Tibial artery (tissue), 4 donors: ENCODE measurements around the gene TEKT5.

ENCODE experiments used
- DNase-seq, 2 donors: peaks; one replicate each; pipeline ENCODE4 v3.0.0-alpha.2; 2019
- H3K27ac ChIP-seq, 2 donors: fragments of 200-600 bp; sonication (generic) in 1 of 2; 1 replicate in 1 of 2; 2 replicates in 1 of 2; pipeline ENCODE4 v1.5.1; 2018 to 2019; ENCODE audit warnings: mild to moderate bottlenecking in 1 of 2
- H3K27me3 ChIP-seq, 2 donors: fragments of 200-600 bp; sonication (generic) in 1 of 2; one replicate each; pipeline versions ENCODE4 v1.5.1 to v1.6.0; 2016 to 2019
- H3K36me3 ChIP-seq, 3 donors: fragments of 200-600 bp; sonication (generic) in 2 of 3; one replicate each; pipeline ENCODE4 v1.5.1; 2016 to 2019; ENCODE audit warnings: mild to moderate bottlenecking in 2 of 3
- H3K4me1 ChIP-seq, 4 donors: fragments of 200-600 bp; sonication (generic) in 2 of 4; 1 replicate in 3 of 4; 2 replicates in 1 of 4; pipeline ENCODE4 v1.5.1; 2016 to 2019
- H3K4me3 ChIP-seq, 2 donors: fragments of 200-600 bp; sonication (generic) in 1 of 2; 1 replicate in 1 of 2; 2 replicates in 1 of 2; pipeline ENCODE4 v1.5.1; 2018 to 2019; ENCODE audit warnings: mild to moderate bottlenecking in 2 of 2
- H3K9me3 ChIP-seq, 3 donors: fragments of 200-600 bp; sonication (generic) in 1 of 3; one replicate each; pipeline ENCODE4 v1.5.1; 2016 to 2019
- CTCF ChIP-seq, 2 experiments: fragments of 200-600 bp in 1 of 2; fragments of 450-650 bp in 1 of 2; IDR thresholded peaks; one replicate each; pipeline ENCODE4 v1.5.1; 2017 to 2019; ENCODE audit warnings: antibody characterized with exemption in 2 of 2, mild to moderate bottlenecking in 1 of 2, moderate library complexity in 1 of 2
- intact Hi-C: fragments of 100-400 bp; cut with DNase I; formaldehyde crosslinking; loops from one replicate; pipeline ENCODE4 v1.15.0; 2023; ENCODE audit warnings: low total_unique reads

Gene TEKT5

GRCh38 chr16:10693889-10694288, 841 bp downstream of the TEKT5 start:
- DNase-seq, result no peak
- intact Hi-C loops, result no loop called here
- no peaks in the 10 kb centered on the region for H3K9me3 ChIP-seq

GRCh38 chr16:10692470-10692869, 2.3 kb downstream of the TEKT5 start:
- intact Hi-C loops, result no loop called here
- TF ChIP-seq CTCF (IDR thresholded peaks at IDR 0.05), result no peak

More at GRCh38 chr16:10693889-10694288, 841 bp downstream of the TEKT5 start:
- no peaks in the 10 kb centered on the region for H3K36me3 ChIP-seq
- no peaks in the 10 kb centered on the region for H3K4me1 ChIP-seq
- no peak overlapping the region for H3K27ac ChIP-seq
- H3K27me3 ChIP-seq, result peaks cover 0 to 18% of the 10 kb centered on the region in 2 donors
- no peak overlapping the region for H3K4me3 ChIP-seq
- TF ChIP-seq CTCF (IDR thresholded peaks at IDR 0.05), result no peak

GRCh38 chr16:10688726-10689125, 6.0 kb downstream of the TEKT5 start:
- DNase-seq, result no peak
- intact Hi-C loops, result no loop called here
- no peak for TF ChIP-seq CTCF (IDR thresholded peaks at IDR 0.05)
- no peaks in the 10 kb centered on the region for H3K4me1 ChIP-seq
- no peaks in the 10 kb centered on the region for H3K36me3 ChIP-seq
- no peaks in the 10 kb centered on the region for H3K9me3 ChIP-seq
- H3K27ac ChIP-seq, result no peak overlapping the region
- no peak overlapping the region for H3K4me3 ChIP-seq
- peaks cover 0 to 19% of the 10 kb centered on the region in 2 donors for H3K27me3 ChIP-seq

More at GRCh38 chr16:10692470-10692869, 2.3 kb downstream of the TEKT5 start:
- Histone ChIP-seq H3K9me3 (no peaks in the 10 kb centered on the region), H3K4me1 (no peaks in the 10 kb centered on the region), H3K27me3 (peaks cover 0 to 25% of the 10 kb centered on the region in 2 donors), H3K4me3 (no peak overlapping the region), H3K36me3 (no peaks in the 10 kb centered on the region), H3K27ac (no peak overlapping the region)
- no peak for DNase-seq

GRCh38 chr16:10688291-10688690, 6.4 kb downstream of the TEKT5 start:
- DNase-seq, result no peak
- Histone ChIP-seq H3K4me3 (no peak overlapping the region), H3K27me3 (peaks cover 0 to 19% of the 10 kb centered on the region in 2 donors), H3K36me3 (no peaks in the 10 kb centered on the region), H3K27ac (no peak overlapping the region), H3K4me1 (no peaks in the 10 kb centered on the region), H3K9me3 (no peaks in the 10 kb centered on the region)
- intact Hi-C loops, result no loop called here
- TF ChIP-seq CTCF (IDR thresholded peaks at IDR 0.05), result no peak

- TF ChIP-seq CTCF (IDR thresholded peaks at IDR 0.05), result no peak
- DNase-seq, result no peak
- intact Hi-C loops, result no loop called here
- Histone ChIP-seq H3K36me3 (no peaks in the 10 kb centered on the region), H3K4me1 (no peaks in the 10 kb centered on the region), H3K9me3 (no peaks in the 10 kb centered on the region), H3K27ac (no peak overlapping the region), H3K4me3 (no peak overlapping the region), H3K27me3 (peaks cover 0 to 11% of the 10 kb centered on the region in 2 donors)
Observed at GRCh38 chr16:10685709-10686108, 9.0 kb downstream of the TEKT5 start.
